ENCODE data around the gene SMYD5.

Gene SMYD5

DNA sequence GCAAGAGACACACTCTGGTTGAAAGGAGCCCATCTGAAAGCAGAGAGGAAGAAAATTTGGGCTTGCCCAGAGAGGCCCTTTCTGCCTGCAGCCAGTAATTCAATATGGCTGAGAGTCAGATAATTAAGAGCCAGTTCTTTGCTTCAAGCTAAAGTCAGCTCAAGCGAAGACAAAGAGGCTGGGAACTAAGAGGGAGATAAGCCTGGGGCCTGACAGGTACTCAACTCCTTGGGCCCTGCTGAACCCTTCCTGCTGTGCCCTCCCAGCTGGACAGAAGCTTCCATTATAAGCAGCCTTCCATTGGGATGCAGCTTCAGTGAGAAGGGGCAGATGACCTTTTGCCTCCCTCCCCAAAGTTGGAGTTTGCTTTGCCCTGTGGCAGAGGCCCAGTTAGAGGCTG, 58.2 kb downstream of the SMYD5 start:
- Histone ChIP-seq H3K36me3 (ENCODE audit: insufficient read depth, low read length) (no peaks in the 10 kb centered on the region), H3K27me3 (ENCODE audit: insufficient read depth, low read length) (no peaks in the 10 kb centered on the region), H2AFZ (ENCODE audit: low read depth, low read length) (no peak overlapping the region), H3K9me3 (ENCODE audit: low read length) (no peaks in the 10 kb centered on the region), H3K4me1 (ENCODE audit: insufficient read depth, low read length) (no peaks in the 10 kb centered on the region), H3K4me3 (ENCODE audit: low read length) (no peak overlapping the region)
